Endodermal cell (in vitro differentiated cells): ENCODE measurements around the gene R3HDM1. TPM values are rescaled to one million over a fixed set of nuclear protein-coding genes. Genes with fewer than 3 reads are reported as not detected.

Experiments
- DNase-seq: peaks from one replicate; pipeline ENCODE4 v3.0.0-alpha.2; 2017
- H3K27ac ChIP-seq: 2 replicates; pipeline ENCODE4 v1.5.1; 2013; ENCODE audit warnings: mild to moderate bottlenecking, low read depth, low read length, moderate library complexity
- H3K27me3 ChIP-seq: 2 replicates; pipeline ENCODE4 v1.6.1; 2013; ENCODE audit warnings: mild to moderate bottlenecking, low read length, moderate library complexity; ENCODE audit not compliant: insufficient read depth, control insufficient read depth, poor library complexity, severe bottlenecking
- H3K36me3 ChIP-seq: 2 replicates; pipeline ENCODE4 v1.7.0; 2013; ENCODE audit warnings: mild to moderate bottlenecking, low read length, moderate library complexity; ENCODE audit not compliant: control insufficient read depth, insufficient read depth
- H3K4me1 ChIP-seq: one replicate; pipeline ENCODE4 v1.7.0; 2013; ENCODE audit warnings: low read length; ENCODE audit not compliant: control insufficient read depth, insufficient read depth
- H3K4me3 ChIP-seq: 2 replicates; pipeline ENCODE4 v1.5.1; 2013; ENCODE audit warnings: mild to moderate bottlenecking, low read length, moderate library complexity
- H3K9ac ChIP-seq: 2 replicates; pipeline ENCODE4 v1.6.1; 2013; ENCODE audit warnings: mild to moderate bottlenecking, low read length, moderate library complexity; ENCODE audit not compliant: poor library complexity, severe bottlenecking; ENCODE audit errors: extremely low read depth
- H3K9me3 ChIP-seq: 2 replicates; pipeline ENCODE4 v1.6.1; 2013; ENCODE audit warnings: mild to moderate bottlenecking, low read length, moderate library complexity; ENCODE audit not compliant: control insufficient read depth
- H3K27ac Mint-ChIP-seq: 2 replicates; pipeline ENCODE4 v1.8.0; 2020; ENCODE audit warnings: mixed read lengths
- H3K27me3 Mint-ChIP-seq: 2 replicates; pipeline ENCODE4 v1.8.0; 2021; ENCODE audit warnings: mild to moderate bottlenecking, mixed read lengths; ENCODE audit not compliant: insufficient read depth
- H3K36me3 Mint-ChIP-seq: 2 replicates; pipeline ENCODE4 v1.8.0; 2020; ENCODE audit warnings: low read depth, mixed read lengths
- H3K4me1 Mint-ChIP-seq: 2 replicates; pipeline ENCODE4 v1.8.0; 2020; ENCODE audit warnings: mixed read lengths
- H3K4me3 Mint-ChIP-seq: 2 replicates; pipeline ENCODE4 v1.8.0; 2020; ENCODE audit warnings: mild to moderate bottlenecking, moderate library complexity, mixed read lengths
- H3K9me3 Mint-ChIP-seq: 2 replicates; pipeline ENCODE4 v1.8.0; 2020; ENCODE audit warnings: mild to moderate bottlenecking, mixed read lengths
- WGBS, 2 experiments: methylation state at CpG; one replicate each; pipeline versions ENCODE4 v1.1.5 to v1.1.7; 2013; ENCODE audit warnings: missing lambda C conversion rate in 2 of 2, mixed read lengths in 1 of 2; ENCODE audit not compliant: insufficient coverage in 1 of 2, insufficient read length in 1 of 2; 5-methylcytosine and 5-hydroxymethylcytosine counted together
- total RNA-seq, 2 donors: library from RNA; stranded (reverse); fragmentation: NEBNext Ultra II Directional in 1 of 2; extraction: Animal tissue kit (Norgen Biotek cat#: 25700) in 1 of 2; gene quantifications; 2 replicates in 1 of 2; 3 replicates in 1 of 2; pipeline ENCODE4 v1.2.1, GENCODE V29; 2021
- TF ChIP-seq, protein P1 (sequence below): fragments of 200-600 bp; sonication (generic); conservative IDR thresholded peaks from 2 replicates; pipeline ENCODE4 v1.5.0; 2021; ENCODE audit warnings: antibody characterized with exemption, mild to moderate bottlenecking

Gene R3HDM1
- total RNA-seq, 2 donors from 2014 or later: 52.6 to 67.0 TPM

DNA sequence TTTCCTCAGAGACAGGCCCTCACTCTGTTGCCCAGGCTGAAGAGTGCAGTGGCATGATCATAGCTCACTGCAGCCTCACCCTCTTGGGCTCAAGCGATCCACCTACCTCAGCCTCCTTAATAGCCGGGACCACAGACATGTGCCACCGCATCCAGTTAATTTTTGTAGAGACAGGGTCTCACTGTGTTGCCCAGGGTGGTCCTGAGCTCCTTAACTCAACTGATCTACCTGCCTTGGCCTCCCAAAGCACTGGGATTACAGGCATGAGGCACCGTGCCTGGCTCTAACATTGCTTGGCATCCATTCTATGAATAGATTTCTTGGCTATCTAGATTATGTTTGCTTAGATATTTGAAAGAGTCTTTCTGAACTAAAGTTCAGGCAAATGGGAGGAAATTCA lies 21.6 kb downstream of the R3HDM1 start:
- Mint-ChIP-seq H3K27me3 (no peaks in the 10 kb centered on the region), H3K9me3 (no peaks in the 10 kb centered on the region), H3K4me1 (peaks cover 9% of the 10 kb centered on the region), H3K27ac (no peak overlapping the region), H3K36me3 (peaks cover 16% of the 10 kb centered on the region), H3K4me3 (no peak overlapping the region)
- no peaks in the 10 kb centered on the region for H3K4me1 ChIP-seq
- no peaks in the 10 kb centered on the region for H3K9me3 ChIP-seq
- H3K9ac ChIP-seq: no peak overlapping the region
- WGBS, 2 experiments: 92% methylated on average over 4 of the region's 4 CpGs
- DNase-seq: no peak
- peaks cover 5% of the 10 kb centered on the region for H3K36me3 ChIP-seq
- no peak overlapping the region for H3K27ac ChIP-seq
- TF ChIP-seq, protein P1, sequence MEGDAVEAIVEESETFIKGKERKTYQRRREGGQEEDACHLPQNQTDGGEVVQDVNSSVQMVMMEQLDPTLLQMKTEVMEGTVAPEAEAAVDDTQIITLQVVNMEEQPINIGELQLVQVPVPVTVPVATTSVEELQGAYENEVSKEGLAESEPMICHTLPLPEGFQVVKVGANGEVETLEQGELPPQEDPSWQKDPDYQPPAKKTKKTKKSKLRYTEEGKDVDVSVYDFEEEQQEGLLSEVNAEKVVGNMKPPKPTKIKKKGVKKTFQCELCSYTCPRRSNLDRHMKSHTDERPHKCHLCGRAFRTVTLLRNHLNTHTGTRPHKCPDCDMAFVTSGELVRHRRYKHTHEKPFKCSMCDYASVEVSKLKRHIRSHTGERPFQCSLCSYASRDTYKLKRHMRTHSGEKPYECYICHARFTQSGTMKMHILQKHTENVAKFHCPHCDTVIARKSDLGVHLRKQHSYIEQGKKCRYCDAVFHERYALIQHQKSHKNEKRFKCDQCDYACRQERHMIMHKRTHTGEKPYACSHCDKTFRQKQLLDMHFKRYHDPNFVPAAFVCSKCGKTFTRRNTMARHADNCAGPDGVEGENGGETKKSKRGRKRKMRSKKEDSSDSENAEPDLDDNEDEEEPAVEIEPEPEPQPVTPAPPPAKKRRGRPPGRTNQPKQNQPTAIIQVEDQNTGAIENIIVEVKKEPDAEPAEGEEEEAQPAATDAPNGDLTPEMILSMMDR: no peak
- H3K4me3 ChIP-seq: no peak overlapping the region
- no peaks in the 10 kb centered on the region for H3K27me3 ChIP-seq

DNA sequence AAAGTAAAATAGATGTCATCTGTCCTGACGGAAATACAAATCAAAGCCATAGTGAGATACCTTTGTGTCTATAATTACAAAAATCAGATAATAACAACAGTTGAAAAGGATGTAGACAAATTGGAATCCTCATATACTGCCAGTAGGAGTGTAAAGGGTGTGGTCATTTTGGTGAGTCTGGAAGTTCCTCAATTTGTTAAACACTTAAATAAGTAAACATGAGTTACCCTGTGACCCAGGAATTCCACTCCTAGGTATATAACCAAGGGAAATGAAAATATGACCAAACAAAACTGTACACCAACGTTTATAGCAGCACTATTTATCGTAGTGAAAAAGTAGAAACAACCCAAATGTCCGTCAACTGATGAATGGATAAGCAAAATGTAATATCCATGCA lies 24.0 kb downstream of the R3HDM1 start:
- no peak overlapping the region for H3K4me3 ChIP-seq
- no peak for DNase-seq
- H3K27me3 ChIP-seq: no peaks in the 10 kb centered on the region
- Mint-ChIP-seq H3K36me3 (peaks cover 16% of the 10 kb centered on the region), H3K4me3 (no peak overlapping the region), H3K9me3 (no peaks in the 10 kb centered on the region), H3K4me1 (peaks cover 7% of the 10 kb centered on the region), H3K27me3 (no peaks in the 10 kb centered on the region), H3K27ac (no peak overlapping the region)
- H3K27ac ChIP-seq: no peak overlapping the region
- H3K4me1 ChIP-seq: no peaks in the 10 kb centered on the region
- H3K9me3 ChIP-seq: no peaks in the 10 kb centered on the region
- peaks cover 5% of the 10 kb centered on the region for H3K36me3 ChIP-seq
- WGBS, 2 experiments: 92 to 97% methylated on average over 3 to 4 of the region's 4 CpGs
- no peak overlapping the region for H3K9ac ChIP-seq
- TF ChIP-seq, protein P1: no peak

DNA sequence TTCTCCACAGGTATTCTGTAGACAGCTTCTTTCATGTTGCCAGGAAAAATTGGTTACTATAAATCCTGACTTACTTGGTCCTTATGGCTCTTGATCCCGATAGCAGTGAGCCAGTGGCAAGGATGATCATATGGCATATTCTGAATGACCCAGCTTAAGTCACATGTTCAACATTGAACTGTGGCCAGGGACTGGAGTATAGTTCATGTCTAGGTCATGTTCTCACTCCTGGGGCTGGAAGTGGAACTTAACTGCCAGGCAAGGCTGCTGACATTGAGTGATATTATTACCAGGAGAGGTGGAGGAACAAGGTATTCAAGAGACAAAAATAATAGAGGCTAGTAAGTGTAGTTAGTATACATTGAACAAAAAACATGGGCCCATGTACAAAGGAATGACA lies 26.2 kb downstream of the R3HDM1 start:
- Mint-ChIP-seq H3K4me1 (peaks cover 3% of the 10 kb centered on the region), H3K36me3 (peaks cover 15% of the 10 kb centered on the region), H3K27ac (no peak overlapping the region), H3K9me3 (no peaks in the 10 kb centered on the region), H3K4me3 (no peak overlapping the region), H3K27me3 (no peaks in the 10 kb centered on the region)
- H3K27me3 ChIP-seq: no peaks in the 10 kb centered on the region
- no peak for DNase-seq
- H3K9me3 ChIP-seq: no peaks in the 10 kb centered on the region
- no peaks in the 10 kb centered on the region for H3K4me1 ChIP-seq
- no peak overlapping the region for H3K9ac ChIP-seq
- H3K4me3 ChIP-seq: no peak overlapping the region
- H3K36me3 ChIP-seq: peaks cover 5% of the 10 kb centered on the region
- H3K27ac ChIP-seq: no peak overlapping the region
- TF ChIP-seq, protein P1: no peak
- WGBS, 2 experiments: 91 to 98% methylated on average over 1 of the region's 1 CpG
